ENCODE measurements around the gene KANSL1. TPM values are rescaled to one million over a fixed set of nuclear protein-coding genes. Genes with fewer than 3 reads are reported as not detected.
"Not testable (repeated sequence)": the region's sequence is repeated elsewhere in the genome, so short reads cannot be mapped to it uniquely, and the experiment has no call there.

KANSL1 gene
- total and polyA plus RNA-seq, 4 donors = 16.2 to 189 (median 47.4) TPM

DNA sequence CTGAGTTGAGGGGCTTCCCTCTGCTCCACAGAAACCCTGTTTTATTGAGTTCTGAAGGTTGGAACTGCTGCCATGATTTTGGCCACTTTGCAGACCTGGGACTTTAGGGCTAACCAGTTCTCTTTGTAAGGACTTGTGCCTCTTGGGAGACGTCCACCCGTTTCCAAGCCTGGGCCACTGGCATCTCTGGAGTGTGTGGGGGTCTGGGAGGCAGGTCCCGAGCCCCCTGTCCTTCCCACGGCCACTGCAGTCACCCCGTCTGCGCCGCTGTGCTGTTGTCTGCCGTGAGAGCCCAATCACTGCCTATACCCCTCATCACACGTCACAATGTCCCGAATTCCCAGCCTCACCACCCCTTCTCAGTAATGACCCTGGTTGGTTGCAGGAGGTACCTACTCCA, 168.2 kb downstream of the KANSL1 start:
- ATAC-seq (ENCODE audit: insufficient read depth, low FRiP score) (no peak), DNase-seq (no peak)
- Histone ChIP-seq H3K4me1 (ENCODE audit: control insufficient read depth in 5 of 5, insufficient read depth in 5 of 5, low read length in 5 of 5) (no peaks in the 10 kb centered on the region), H3K4me3 (no peak overlapping the region), H3K9me3 (ENCODE audit: control insufficient read depth in 4 of 4, insufficient read depth in 3 of 4, low read length in 3 of 4) (no peaks in the 10 kb centered on the region), H3K27me3 (ENCODE audit: control insufficient read depth in 3 of 3, insufficient read depth in 3 of 3, low read length in 2 of 3) (no peaks in the 10 kb centered on the region), H3K36me3 (ENCODE audit: control insufficient read depth in 4 of 4, insufficient read depth in 4 of 4, low read length in 4 of 4) (peaks cover 3 to 22% (median 10%) of the 10 kb centered on the region in 4 donors), H3K27ac (ENCODE audit: low read depth in 1 of 2, low read length in 1 of 2) (no peak overlapping the region), H3K9ac (ENCODE audit: insufficient read depth in 1 of 2, low read length in 2 of 2) (no peak overlapping the region)
- WGBS, 2 donors = 92% methylated on average over 10 of the region's 10 CpGs
- no peak for TF ChIP-seq CTCF (IDR thresholded peaks at IDR 0.05; ENCODE audit: control extremely low read depth, extremely low read depth)

DNA sequence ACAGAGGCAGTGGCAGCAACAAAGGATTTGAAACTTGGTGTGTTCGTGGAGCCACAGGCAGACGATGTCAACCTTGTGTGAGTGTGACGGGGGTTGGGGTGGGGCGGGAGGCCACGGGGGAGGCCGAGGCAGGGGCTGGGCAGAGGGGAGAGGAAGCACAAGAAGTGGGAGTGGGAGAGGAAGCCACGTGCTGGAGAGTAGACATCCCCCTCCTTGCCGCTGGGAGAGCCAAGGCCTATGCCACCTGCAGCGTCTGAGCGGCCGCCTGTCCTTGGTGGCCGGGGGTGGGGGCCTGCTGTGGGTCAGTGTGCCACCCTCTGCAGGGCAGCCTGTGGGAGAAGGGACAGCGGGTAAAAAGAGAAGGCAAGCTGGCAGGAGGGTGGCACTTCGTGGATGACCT, 168.6 kb downstream of the KANSL1 start:
- 84 to 87% methylated on average over 14 of the region's 14 CpGs for WGBS, 2 donors
- no peak for DNase-seq

DNA sequence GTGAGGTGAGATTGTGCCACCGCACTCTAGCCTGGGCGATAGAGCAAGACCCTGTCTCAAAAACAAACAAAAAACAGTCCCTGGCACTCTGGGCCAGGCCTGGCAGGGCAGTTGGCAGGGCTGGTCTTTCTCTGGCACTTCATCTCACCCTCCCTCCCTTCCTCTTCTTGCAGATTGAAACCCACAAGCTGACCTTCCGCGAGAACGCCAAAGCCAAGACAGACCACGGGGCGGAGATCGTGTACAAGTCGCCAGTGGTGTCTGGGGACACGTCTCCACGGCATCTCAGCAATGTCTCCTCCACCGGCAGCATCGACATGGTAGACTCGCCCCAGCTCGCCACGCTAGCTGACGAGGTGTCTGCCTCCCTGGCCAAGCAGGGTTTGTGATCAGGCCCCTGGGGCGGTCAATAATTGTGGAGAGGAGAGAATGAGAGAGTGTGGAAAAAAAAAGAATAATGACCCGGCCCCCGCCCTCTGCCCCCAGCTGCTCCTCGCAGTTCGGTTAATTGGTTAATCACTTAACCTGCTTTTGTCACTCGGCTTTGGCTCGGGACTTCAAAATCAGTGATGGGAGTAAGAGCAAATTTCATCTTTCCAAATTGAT, 169.3 kb downstream of the KANSL1 start:
- Histone ChIP-seq H3K4me3 (no peak overlapping the region), H3K27me3 (ENCODE audit: control insufficient read depth in 3 of 3, insufficient read depth in 3 of 3, low read length in 2 of 3) (no peaks in the 10 kb centered on the region), H3K27ac (ENCODE audit: low read depth in 1 of 2, low read length in 1 of 2) (no peak overlapping the region), H3K4me1 (ENCODE audit: control insufficient read depth in 5 of 5, insufficient read depth in 5 of 5, low read length in 5 of 5) (no peaks in the 10 kb centered on the region), H3K9ac (ENCODE audit: insufficient read depth in 1 of 2, low read length in 2 of 2) (no peak overlapping the region), H3K9me3 (ENCODE audit: control insufficient read depth in 4 of 4, insufficient read depth in 3 of 4, low read length in 3 of 4) (no peaks in the 10 kb centered on the region), H3K36me3 (ENCODE audit: control insufficient read depth in 4 of 4, insufficient read depth in 4 of 4, low read length in 4 of 4) (peaks cover 3 to 19% (median 10%) of the 10 kb centered on the region in 4 donors)
- WGBS, 2 donors = 93 to 94% methylated on average over 24 of the region's 24 CpGs
- no peak for DNase-seq
- no peak for ATAC-seq (ENCODE audit: insufficient read depth, low FRiP score)
- TF ChIP-seq CTCF (IDR thresholded peaks at IDR 0.05; ENCODE audit: control extremely low read depth, extremely low read depth) = no peak

More for the DNA sequence above, 168.6 kb downstream of the KANSL1 start:
- no peak overlapping the region for H3K27ac ChIP-seq (ENCODE audit: low read depth in 1 of 2, low read length in 1 of 2)
- ATAC-seq (ENCODE audit: insufficient read depth, low FRiP score) = no peak
- no peaks in the 10 kb centered on the region for H3K27me3 ChIP-seq (ENCODE audit: control insufficient read depth in 3 of 3, insufficient read depth in 3 of 3, low read length in 2 of 3)
- no peak overlapping the region for H3K9ac ChIP-seq (ENCODE audit: insufficient read depth in 1 of 2, low read length in 2 of 2)
- peaks cover 3 to 22% (median 10%) of the 10 kb centered on the region in 4 donors for H3K36me3 ChIP-seq (ENCODE audit: control insufficient read depth in 4 of 4, insufficient read depth in 4 of 4, low read length in 4 of 4)
- no peak overlapping the region for H3K4me3 ChIP-seq
- no peak for TF ChIP-seq CTCF (IDR thresholded peaks at IDR 0.05; ENCODE audit: control extremely low read depth, extremely low read depth)
- no peaks in the 10 kb centered on the region for H3K9me3 ChIP-seq (ENCODE audit: control insufficient read depth in 4 of 4, insufficient read depth in 3 of 4, low read length in 3 of 4)
- no peaks in the 10 kb centered on the region for H3K4me1 ChIP-seq (ENCODE audit: control insufficient read depth in 5 of 5, insufficient read depth in 5 of 5, low read length in 5 of 5)

DNA sequence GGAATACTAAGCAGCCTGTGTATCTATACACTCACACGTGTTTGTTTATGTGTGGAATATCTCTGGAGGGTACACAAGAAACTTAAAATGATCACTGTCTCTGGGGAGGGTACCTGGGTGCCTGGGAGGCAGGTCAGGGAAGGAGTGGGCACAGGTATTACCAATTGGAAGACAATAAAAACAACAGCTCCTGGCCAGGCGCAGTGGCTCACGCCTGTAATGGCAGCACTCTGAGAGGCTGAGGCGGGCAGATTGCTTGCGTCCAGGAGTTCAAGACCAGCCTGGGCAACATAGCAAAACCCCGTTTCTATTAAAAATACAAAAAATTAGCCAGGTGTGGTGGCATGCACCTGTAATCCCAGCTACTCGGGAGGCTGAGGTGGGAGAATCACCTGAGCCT, 169.9 kb downstream of the KANSL1 start:
- H3K36me3 ChIP-seq (ENCODE audit: control insufficient read depth in 4 of 4, insufficient read depth in 4 of 4, low read length in 4 of 4) = peaks cover 3 to 19% (median 10%) of the 10 kb centered on the region in 4 donors
- H3K27me3 ChIP-seq (ENCODE audit: control insufficient read depth in 3 of 3, insufficient read depth in 3 of 3, low read length in 2 of 3); H3K4me1 ChIP-seq (ENCODE audit: control insufficient read depth in 5 of 5, insufficient read depth in 5 of 5, low read length in 5 of 5); H3K27ac ChIP-seq (ENCODE audit: low read depth in 1 of 2, low read length in 1 of 2); H3K4me3 ChIP-seq; H3K9me3 ChIP-seq (ENCODE audit: control insufficient read depth in 4 of 4, insufficient read depth in 3 of 4, low read length in 3 of 4); DNase-seq; ATAC-seq (ENCODE audit: insufficient read depth, low FRiP score); H3K9ac ChIP-seq (ENCODE audit: insufficient read depth in 1 of 2, low read length in 2 of 2): not testable (repeated sequence)
- 94 to 95% methylated on average over 7 of the region's 7 CpGs for WGBS, 2 donors
